ENCODE measurements around the gene EXTL1.

Gene EXTL1

GRCh38 chr1:25997828-25998761, 23.5 kb upstream of the EXTL1 start, which contains the start of gene PAFAH2:
Gene PAFAH2, minus strand, starts transcription at chr1:25998063. Its CDS starts 7,247 bp downstream, at chr1:25990816.
- peak; percentile 94 for DNase-seq

- DNase-seq = no peak
Observed at GRCh38 chr1:25999041-25999800, 22.4 kb upstream of the EXTL1 start.

DNA sequence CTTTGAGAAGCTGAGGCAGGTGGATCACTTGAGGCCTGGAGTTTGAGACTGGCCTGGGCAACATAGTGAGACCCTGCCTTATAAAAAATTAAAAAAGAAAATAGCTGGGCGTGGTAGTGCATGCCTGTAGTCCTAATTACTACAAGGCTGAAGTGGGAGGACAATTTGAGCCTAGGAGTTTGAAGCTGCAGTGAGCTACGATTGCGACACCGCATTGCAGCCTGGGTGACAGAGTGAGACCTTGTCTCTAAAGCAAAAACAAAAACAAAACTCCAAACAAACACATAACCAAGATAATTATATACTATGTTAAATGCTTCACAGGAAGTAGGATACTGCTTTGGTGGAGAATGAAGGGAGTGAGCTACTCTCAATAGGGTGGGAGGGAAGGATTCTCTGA, 18.3 kb upstream of the EXTL1 start:
- DNase-seq = no peak

DNA sequence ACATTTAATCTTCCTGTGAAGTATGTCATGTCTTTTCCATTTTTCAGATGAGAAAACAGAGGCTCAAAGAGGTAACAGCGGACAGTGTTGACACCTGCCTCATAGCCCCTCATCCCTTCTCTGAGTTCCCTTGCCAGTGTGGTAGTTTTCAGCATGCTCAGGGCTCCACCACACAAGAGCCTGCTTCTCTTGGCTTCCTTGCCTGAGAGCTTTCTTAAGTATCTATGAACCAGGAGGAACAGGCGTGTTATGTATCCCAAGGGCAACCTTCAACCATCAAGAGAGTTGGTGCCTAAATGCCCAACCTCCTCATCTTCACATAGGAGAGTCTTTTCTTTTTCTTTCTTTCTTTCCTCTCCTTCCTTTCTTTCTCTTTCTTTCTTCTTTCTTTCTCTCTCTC, 17.8 kb upstream of the EXTL1 start:
- DNase-seq = no peak

DNA sequence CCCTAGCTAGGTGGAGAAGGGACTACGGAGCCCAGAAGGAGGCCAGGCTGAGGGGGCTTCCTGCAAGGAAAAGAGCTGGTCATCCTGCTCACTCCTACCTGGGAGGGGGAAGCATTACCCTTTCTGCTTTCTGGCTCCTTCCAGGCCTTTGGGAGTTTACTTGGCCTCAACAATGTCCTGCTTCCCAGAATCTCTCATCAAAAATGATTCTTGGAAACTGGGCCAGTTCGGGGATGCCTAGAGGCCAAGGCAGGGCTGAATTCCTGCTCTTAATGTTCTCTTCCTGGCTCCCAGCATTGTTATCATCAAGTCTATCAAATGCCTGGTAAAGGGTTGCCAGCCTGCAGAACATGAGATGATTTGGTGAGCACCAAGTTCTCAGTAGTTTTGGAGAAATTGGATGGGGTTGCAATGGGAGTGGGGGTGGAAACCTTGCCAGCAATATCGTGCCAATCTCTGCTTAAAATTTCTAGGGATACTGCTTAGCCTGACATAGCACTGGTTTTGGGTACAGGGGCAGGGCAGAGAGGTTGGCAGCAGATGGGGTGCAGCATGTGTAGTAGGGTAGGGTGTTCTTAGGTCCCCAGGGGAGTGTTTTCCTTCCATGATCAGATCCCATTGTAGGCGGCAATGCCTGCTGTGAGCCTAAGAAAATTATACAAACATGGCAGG, 16.0 kb upstream of the EXTL1 start:
- DNase-seq = no peak

DNA sequence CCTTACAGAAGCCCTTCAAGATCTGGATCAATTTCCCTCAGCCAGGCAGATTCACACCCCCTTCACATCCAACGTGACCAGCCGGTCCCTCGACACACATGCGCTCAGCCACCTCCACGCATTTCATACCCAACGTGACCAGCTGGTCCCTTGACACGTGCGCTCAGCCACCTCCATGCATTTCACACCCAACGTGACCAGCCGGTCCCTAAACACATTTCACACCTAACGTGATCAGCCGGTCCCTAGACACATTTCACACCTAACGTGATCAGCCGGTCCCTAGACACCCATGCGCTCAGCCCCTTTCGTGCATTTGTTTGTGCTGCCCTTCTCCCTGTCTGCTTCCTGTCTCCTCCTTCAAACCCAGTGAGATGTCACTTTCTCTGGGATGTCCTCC, 14.9 kb upstream of the EXTL1 start:
- no peak for DNase-seq

DNA sequence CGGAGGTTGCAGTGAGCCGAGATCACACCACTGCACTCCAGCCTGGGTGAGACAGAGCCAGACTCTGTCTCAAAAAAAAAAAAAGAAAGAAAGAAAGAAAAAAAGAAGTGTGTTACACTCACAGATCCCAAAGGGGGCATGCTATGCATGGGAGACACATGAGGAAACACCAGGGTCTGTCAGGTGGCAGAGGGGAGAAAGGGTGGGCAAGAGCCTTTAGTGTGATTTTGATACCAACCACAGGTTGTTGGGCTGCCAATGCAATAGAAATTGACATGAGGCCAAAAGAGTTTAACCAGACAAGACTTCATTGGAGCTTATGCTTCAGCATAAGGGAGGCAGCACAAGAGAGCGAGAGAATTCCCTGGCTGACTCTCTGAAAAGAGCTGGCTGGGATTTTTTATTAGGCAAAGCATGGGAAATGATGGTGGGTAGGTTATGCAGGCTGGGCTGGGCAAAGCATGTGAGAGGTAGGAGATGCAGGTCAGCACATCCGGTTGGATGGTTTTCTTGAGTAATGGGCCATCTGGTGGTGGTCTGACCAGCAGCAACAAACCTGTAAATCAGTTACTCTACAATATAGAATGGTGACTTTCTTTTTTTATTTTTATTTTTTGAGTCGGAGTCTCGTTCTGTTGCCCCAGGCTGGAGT, 11.7 kb upstream of the EXTL1 start:
- no peak for DNase-seq

DNA sequence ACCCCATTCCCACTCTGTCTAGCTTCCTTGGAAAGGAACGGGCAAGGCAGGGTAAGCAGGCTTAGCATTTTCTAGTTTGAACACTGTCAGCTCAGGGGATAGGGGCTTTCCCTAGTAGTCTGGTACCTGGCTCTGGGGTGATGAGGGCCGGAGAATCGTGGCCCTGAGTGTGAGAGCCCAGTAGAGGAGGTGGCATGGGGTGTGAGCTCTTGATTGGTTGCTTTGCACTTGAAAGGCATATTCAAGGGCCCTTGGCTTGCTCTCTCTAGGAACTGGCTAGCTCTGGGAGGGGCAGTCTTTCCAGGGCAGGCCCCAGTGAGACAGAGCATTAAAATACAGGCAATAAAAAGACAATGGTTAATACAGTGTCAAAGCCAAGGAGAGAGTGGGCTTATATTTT, 10.8 kb upstream of the EXTL1 start:
- DNase-seq = no peak

GRCh38 chr1:26012864-26013263, 8.7 kb upstream of the EXTL1 start:
- no peak for DNase-seq

DNA sequence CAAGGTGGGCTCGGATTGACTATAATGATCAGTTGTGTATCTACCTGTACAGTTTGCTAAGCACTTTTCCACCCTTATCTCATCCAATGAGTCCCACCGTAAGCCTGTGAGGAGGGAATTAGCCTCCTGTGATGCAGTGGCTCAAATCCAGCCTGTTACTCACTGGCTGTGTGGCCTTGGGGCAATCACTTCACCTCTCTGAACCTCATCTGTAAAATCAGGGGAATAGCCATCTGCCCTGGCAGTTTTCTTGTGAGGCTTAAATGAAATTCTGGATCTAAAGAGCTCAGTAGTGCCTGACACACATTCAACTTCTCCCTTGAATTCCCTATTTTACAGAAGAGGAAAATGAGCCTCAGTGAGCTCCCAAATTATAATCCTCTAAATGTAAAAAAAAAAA, 7.4 kb upstream of the EXTL1 start:
- no peak for DNase-seq

- no peak for DNase-seq
Observed at GRCh38 chr1:26015358-26015757, 6.2 kb upstream of the EXTL1 start.

DNA sequence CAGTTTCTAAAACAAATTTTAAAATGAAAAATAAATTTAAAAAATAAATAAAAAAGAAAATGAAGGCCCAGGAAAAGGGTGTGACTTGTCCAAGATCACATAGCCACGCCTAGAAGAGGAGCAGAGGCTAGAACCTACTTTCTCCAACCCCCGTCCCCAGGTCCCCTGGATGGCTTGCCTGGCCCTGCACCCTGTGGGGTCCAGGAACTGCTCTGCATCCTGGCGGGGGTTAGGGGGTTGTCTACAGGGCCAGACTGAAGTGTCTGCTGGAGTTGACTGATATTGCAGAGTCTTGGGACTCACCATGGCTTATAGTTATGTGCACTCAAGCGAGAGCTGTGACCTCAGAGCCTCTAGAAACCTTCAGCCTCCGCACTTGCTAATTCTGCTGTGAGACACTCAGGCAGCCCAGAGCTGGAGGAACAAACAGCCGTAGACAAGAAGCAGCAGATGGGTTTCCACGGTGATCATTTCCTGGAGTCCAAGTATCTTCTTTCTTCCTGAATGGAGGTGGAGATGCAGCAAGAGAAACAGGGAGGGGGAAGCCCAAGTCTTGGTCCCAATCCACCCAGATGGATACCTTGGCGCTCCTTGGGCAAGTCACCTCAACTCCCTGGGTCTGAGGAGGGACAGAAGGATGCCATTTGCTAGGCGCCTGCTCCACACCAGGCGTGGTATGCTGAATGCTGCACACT, 5.2 kb upstream of the EXTL1 start:
- DNase-seq = no peak

- DNase-seq = no peak
Observed at GRCh38 chr1:26016953-26017545, 4.5 kb upstream of the EXTL1 start.

GRCh38 chr1:26017606-26018005, 4.0 kb upstream of the EXTL1 start:
- no peak for DNase-seq

DNA sequence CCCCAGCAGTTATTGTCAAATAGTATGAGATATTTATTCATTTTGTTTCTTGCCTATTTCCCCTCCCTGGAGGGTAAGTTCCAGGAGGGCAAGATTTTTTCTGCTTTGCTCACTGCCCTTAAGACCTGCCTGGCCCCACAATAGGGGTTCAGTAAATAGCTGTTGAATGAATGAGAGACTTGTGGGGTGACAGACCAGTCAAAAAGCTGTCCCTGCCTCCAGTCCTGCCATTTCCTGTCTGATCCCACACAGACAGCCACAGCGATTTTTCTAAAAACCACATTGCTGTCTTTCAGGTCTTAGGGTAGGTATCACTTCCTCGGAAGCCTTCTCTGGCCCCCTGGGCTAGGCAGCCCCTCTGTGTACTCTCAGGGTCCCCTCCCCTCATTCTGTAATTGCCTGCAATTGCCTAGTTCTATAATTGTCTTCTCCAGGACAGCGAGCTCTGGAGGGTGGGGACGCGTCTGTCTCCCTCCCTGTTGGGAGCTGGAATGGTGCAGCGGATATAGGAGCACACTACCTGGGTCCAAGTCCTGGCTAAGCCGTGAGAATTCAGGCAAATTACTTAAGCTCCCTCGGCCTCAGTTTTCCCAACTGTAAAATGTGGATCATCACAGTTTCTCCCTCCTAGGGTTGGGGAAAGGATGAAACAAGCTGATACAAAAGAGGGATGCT, 1.8 kb upstream of the EXTL1 start:
- DNase-seq = no peak

GRCh38 chr1:26020330-26020768, 1.2 kb upstream of the EXTL1 start:
- DNase-seq = no peak

DNA sequence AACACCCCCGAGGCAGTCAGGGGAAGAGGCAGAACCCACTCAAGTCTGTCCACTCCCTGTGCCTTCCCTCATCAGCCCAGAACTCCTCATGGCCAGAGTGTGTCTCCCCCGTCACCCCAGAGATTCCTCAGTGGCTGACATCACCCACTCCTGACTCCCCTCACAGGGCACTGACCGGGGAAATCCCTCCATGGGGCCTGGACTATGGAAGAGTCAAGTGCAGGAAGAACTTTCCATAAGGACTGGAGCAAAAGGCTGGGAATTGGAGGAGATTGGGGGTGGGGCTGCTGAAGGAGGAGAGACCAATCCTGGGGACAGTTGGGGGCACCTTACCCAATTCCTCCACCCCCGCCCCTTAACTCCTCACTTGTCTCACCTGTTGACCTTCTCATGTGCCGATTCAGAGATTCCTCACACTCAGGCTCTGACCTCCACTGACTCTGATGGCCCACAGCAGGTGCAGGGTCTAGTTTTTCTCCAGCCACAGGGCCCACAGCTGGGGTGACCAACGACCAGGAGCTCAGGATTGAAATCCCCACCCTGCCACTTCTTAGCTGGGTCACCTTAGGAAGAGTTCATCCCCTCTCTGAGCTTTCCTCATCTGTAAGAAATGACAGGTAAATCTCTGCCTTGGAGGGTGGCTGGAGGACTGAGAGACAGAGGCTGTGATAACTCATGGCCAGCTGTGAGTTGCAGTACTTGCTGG, 481 bp upstream of the EXTL1 start:
- DNase-seq = no peak

DNA sequence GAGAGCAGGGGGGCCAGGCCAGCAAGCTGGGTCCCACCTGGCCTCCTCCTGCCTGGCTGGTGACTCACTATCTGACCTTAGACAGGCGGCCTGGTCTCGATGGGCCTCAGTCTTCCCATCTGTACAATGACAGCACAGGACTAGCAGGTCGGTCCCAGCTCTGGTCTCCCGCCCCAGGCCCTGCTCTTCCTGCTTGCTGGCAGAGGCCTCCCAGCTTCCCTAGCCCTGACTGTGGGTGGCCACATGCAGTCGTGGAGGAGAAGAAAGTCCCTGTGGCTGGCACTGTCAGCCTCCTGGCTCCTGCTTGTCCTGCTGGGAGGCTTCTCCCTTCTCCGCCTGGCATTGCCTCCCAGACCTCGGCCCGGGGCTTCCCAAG, 817 bp downstream of the EXTL1 start:
- DNase-seq = no peak

GRCh38 chr1:26023009-26023408, 1.4 kb downstream of the EXTL1 start:
- no peak for DNase-seq

GRCh38 chr1:26023826-26024225, 2.3 kb downstream of the EXTL1 start:
- DNase-seq = no peak

GRCh38 chr1:26025060-26025459, 3.5 kb downstream of the EXTL1 start:
- no peak for DNase-seq
